Endothelial cell of umbilical vein (primary cell): ENCODE measurements around the gene APOBEC3G.

Source experiments
- CTCF ChIP-seq, 2 donors: IDR thresholded peaks; 1 replicate in 1 of 2; 2 replicates in 1 of 2; pipeline ENCODE4 v1.5.1; 2011; ENCODE audit warnings: low read length in 2 of 2, mild to moderate bottlenecking in 2 of 2, moderate library complexity in 2 of 2, control low read depth in 1 of 2, inconsistent platforms in 1 of 2, low read depth in 1 of 2; ENCODE audit not compliant: insufficient read depth in 1 of 2; ENCODE audit errors: extremely low read depth in 1 of 2
- POLR2AphosphoS5 ChIP-seq: IDR thresholded peaks from 2 replicates; pipeline ENCODE4 v1.6.1; 2012; ENCODE audit warnings: low read depth, mild to moderate bottlenecking, control low read depth, low read length, moderate library complexity; ENCODE audit not compliant: insufficient read depth

- TF ChIP-seq CTCF (IDR thresholded peaks at IDR 0.05; ENCODE audit: extremely low read depth in 1 of 2, insufficient read depth in 1 of 2, low read depth in 1 of 2, low read length in 2 of 2) (no peak), POLR2AphosphoS5 (no peak)
Observed at GRCh38 chr22:39030705-39031104, 46.4 kb upstream of the APOBEC3G start.
